Tibial nerve (tissue), 3 donors: ENCODE measurements around the gene ADGRG6.

Experiments
- POLR2A ChIP-seq, 2 donors: fragments of 450-650 bp; IDR thresholded peaks; one replicate each; pipeline ENCODE4 v1.6.1; 2017; ENCODE audit warnings: antibody characterized with exemption in 2 of 2, mild to moderate bottlenecking in 2 of 2, moderate library complexity in 2 of 2
- TF ChIP-seq, protein P1 (sequence below), 5 experiments: fragments of 200-600 bp in 3 of 5; fragments of 450-650 bp in 2 of 5; sonication (generic) in 3 of 5; IDR thresholded peaks; one replicate each; pipeline ENCODE4 v1.5.1; 2016 to 2019; ENCODE audit warnings: antibody characterized with exemption in 5 of 5, mild to moderate bottlenecking in 3 of 5, moderate library complexity in 2 of 5

- TF ChIP-seq POLR2A (IDR thresholded peaks at IDR 0.05), result no peak
- TF ChIP-seq, protein P1, sequence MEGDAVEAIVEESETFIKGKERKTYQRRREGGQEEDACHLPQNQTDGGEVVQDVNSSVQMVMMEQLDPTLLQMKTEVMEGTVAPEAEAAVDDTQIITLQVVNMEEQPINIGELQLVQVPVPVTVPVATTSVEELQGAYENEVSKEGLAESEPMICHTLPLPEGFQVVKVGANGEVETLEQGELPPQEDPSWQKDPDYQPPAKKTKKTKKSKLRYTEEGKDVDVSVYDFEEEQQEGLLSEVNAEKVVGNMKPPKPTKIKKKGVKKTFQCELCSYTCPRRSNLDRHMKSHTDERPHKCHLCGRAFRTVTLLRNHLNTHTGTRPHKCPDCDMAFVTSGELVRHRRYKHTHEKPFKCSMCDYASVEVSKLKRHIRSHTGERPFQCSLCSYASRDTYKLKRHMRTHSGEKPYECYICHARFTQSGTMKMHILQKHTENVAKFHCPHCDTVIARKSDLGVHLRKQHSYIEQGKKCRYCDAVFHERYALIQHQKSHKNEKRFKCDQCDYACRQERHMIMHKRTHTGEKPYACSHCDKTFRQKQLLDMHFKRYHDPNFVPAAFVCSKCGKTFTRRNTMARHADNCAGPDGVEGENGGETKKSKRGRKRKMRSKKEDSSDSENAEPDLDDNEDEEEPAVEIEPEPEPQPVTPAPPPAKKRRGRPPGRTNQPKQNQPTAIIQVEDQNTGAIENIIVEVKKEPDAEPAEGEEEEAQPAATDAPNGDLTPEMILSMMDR (IDR thresholded peaks at IDR 0.05), result no peak
Observed at GRCh38 chr6:142398353-142398752, 96.5 kb downstream of the ADGRG6 start.
